Measurements from ENCODE around the gene SLC12A9.
"Not testable (repeated sequence)": the region's sequence is repeated elsewhere in the genome, so short reads cannot be mapped to it uniquely, and the experiment has no call there.

SLC12A9 gene

DNA sequence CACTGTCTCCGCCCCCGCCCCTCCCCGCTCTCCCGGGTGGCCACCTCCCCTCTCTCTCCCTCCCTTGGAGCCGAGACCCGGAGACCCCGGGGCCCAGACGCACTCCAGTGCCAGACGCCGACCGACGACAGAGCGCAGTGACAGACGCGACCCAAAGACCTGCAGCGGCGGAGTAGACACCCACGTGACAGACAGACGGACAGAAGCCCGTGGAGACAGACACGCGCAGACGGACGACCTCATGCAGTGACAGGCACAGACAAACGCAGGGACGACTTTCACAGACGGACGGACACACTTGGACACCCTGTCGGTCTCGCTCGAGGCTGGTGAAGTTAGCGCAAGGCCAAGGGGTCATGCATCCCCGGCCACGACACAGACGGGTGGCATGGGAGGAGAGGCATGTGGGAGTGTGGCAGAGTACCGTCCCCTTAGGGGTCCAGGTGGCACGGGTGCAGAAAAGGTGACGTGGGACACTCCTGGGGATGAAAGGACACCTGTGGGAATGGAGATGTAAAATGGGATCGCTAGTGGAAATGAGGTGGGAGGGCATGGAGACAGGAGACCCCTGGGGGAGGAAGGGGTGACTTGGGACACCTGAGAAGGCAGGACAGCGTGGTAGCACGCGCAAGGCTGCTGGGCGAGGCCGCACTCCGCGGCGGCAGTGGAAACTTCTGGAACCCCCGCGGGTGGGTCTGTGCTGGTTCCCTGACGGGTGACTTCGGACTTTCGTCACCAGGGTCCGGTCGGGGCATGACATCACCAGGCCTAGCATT, 43.6 kb downstream of the SLC12A9 start:
- no peak for DNase-seq (ENCODE audit: low spot score)

DNA sequence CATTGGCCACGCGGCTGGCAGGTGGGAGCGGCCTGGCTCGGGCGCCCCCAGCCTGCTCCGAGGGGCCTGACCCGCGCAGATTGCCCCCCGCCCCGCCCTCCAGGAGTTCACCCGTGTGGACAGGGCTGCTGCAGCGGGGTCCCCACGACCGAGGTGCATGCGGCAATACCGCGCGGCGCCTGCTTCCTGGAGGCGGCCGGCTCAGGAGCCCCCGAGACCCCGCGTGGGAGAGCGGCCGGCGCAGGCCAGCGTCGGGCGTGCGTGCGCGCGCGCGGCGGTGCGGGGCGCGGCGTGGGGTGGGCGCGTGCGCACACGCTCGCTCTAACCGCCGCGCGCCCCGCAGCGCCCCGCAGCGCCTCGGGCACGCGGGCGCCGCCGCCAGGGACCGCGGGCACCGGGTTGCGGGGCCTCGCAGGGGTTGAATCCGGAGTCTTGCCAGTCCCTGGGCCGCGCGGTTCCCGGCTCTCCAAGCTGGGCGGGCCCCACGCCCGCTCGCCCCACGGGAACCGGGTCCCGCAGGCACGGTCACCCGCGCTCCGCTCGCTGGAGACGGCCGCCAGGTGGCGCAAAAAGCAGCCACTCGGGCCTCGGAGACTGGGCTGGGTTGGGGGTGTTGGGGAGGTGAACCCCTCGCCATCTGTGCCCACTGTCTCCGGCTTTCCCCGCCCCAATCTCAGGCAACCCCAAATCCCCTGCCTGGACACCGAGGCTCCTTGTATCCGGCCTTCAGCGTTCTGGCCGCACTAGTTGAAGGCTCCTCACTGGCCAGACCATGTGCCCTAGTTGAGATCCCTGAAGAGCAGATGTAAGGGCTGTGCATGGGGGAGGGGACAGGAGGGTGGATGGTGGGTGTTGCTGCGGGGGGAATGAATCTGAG, 44.5 kb downstream of the SLC12A9 start:
- DNase-seq (ENCODE audit: low spot score), result no peak

DNA sequence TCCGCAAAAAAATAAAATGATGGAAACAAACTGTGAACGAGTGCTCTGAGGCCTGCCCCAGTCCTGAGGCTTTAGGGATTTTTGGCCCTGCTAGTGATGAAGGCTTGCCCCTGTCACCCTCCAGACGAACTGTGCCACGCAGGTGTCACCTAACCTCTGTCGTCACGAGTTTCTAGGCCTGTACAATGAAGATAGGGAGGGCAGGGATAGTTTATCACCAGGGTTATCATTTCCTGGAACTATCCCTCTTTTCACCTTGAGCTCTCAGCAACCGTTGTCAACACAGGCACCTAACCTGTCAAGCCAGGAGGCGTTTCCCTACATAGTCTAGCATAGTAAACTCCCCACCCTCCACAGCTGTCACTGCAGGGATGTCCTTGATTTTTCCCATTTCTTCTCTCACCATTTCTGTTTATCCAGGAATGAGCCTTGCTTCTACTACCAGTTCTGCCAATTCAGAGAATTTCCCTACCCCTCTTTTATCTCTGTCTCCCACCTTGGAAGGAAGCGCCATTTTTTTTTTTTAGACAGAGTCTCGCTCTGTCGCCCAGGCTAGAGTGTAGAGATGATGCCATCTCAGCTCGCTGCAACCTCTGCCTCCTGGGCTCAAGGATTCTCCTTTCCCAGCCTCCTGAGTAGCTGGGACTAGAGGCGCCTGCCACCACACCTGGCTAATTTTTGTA, 45.4 kb downstream of the SLC12A9 start:
- no peak for DNase-seq (ENCODE audit: low spot score)

DNA sequence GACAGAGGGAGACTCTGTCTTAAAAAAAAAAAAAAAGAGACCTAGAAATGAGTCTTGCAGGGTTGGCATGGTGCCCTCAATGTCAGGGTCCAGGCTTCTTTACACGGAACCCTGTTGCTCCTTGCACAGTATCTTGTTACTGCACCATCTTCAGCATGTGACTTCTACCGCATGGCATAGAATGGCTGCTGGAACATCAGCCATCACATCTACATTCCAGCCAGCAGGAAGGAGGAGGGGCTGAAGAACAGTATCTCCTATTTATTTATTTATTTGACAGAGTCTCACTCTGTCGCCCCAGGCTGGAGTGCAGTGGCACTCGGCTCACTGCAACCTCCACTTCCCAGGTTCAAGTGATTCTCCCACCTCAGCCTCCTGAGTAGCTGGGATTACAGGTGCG, 46.9 kb downstream of the SLC12A9 start:
- no peak for DNase-seq (ENCODE audit: low spot score)

DNA sequence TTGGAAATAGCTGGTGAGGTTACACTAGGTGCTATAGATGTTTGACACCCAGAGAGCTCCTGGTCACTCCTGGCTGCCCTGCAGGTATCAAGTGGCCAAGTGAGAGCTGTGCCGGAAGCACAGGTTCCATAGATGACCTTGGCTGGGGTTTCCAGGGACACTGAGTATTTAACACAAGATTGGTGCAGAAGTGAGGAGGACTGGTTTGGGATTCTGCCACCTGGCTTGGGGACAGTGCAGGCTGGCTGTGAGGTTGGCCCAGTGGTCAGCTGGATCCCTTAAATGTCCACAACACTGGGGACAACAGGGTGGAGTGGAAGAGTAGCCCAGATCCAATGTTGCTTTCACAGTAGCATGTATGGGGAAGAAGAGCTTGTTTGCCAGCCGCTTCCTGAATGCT, 48.5 kb downstream of the SLC12A9 start:
- DNase-seq (ENCODE audit: low spot score), result no peak

DNA sequence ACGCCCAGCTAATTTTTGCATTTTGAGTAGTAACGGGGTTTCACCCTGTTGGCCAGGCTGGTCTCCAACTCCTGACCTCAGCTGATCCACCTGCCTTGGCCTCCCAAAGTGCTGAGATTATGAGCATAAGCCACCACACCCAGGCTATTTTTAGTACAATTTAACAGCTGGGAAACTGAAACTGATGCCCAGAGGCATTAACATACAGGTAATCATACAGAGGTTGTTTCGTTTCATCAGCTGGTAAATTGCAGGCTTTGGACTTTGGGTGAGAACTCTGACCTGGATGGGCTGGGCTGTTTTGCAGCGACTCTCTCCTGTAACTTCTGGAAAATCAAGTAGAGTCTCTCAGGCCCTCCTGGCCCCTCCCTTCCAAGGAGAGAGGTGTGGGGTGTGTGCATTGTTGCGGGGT, 49.4 kb downstream of the SLC12A9 start:
- DNase-seq (ENCODE audit: low spot score), result no peak

DNA sequence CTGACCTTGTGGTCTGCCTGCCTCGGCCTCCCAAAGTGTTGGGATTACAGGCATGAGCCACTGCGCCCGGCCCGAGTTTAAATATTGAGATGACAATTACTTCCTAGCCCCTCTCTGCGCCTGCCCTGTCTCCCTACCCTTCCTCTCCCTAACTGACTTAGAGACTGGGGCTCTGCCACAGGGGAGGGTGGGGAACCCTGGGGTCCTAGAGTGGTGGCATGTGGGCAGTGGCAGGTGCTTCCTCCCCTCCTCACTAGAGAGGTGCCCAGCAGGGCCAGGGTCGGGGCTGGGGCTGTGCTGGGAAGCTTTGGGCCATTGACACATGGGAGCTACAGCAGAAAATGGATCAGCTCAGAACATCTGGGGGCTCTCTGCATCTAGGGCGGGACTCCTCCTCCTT, 50.1 kb downstream of the SLC12A9 start:
- DNase-seq (ENCODE audit: low spot score), result no peak

DNA sequence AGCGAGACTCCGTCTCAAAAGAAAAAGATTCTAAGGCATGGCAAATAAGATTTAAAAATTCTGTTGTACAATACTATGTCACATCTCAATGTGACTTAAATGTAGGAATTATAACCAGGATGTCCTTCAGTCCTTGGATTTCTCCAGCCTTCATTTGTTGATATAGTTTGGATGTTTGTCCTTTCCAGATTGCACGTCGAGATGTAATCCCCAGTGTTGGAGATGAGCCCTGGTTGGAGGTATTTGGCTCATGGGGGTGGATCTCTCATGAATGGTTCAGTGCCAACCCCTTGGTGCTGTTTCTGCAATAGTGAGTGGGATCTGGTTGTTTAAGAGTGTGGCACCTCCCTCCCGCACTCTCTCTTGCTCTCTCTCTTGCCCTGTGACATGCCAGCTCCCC, 56.0 kb downstream of the SLC12A9 start:
- no peak for DNase-seq (ENCODE audit: low spot score)

DNA sequence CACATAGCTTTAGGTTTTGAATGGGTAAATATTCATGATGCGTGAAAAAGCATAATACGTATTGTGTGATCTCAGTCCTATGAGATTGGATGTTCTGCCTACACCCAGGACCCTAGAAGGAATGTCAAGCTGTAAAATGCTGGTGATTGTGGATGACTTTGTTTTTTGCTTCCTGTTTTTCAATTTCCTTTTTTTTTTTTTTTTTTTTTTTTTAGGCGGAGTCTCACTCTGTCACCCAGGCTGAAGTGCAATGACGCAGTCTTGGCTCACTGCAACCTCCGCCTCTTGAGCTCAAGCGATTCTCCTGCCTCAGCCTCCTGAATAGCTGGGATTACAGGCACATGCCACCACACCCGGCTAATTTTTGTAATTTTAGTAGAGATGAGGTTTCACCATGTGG, 57.9 kb downstream of the SLC12A9 start:
- DNase-seq (ENCODE audit: low spot score), result not testable (repeated sequence)

DNA sequence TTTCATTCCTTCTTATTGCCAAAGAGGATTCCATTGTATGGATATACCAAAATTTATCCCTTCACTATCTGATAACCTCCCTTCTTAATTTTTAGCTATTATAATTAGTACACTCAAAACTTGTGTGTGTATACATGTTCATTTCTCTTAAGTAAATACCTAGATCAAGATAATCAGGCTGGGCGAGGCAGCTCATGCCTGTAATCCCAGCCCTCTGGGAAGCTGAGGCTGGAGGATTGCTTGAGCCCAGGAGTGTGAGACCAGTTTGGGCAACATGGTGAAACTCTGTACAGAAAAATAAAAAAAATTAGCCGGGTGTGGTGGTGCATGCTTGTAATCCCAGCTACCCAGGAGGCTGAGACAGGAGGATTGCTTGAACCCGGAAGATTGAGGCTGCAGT, 59.0 kb downstream of the SLC12A9 start:
- DNase-seq (ENCODE audit: low spot score), result no peak

DNA sequence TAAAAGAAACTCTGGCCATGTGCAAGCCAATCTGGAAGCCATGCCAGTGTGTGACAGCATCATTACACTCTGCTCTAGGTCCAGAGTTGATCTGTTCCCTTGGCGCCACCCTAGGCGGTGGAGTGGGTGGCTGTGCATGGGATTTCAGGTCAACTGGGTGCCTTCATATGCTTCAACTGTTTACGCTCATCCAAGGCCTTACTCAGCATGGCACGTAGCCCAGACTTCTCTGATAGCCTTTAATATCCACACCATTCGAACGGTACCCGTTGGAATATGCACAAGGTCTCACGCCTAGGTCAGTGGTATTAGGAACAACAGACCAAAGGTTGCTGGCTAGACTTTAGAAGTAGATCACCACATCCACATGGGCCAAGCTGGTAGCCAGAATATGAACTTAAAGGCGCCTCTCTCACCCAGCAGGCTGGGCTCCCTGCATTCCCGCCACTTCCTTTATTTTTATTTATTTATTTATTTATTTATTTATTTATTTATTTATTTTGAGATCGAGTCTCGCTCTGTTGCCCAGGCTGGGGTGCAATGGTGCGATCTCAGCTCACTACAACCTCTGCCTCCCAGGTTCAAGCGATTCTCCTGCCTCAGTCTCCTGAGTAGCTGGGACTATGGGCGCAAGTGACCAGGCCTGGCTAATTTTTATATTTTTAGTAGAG, 61.8 kb downstream of the SLC12A9 start:
- DNase-seq (ENCODE audit: low spot score), result no peak

DNA sequence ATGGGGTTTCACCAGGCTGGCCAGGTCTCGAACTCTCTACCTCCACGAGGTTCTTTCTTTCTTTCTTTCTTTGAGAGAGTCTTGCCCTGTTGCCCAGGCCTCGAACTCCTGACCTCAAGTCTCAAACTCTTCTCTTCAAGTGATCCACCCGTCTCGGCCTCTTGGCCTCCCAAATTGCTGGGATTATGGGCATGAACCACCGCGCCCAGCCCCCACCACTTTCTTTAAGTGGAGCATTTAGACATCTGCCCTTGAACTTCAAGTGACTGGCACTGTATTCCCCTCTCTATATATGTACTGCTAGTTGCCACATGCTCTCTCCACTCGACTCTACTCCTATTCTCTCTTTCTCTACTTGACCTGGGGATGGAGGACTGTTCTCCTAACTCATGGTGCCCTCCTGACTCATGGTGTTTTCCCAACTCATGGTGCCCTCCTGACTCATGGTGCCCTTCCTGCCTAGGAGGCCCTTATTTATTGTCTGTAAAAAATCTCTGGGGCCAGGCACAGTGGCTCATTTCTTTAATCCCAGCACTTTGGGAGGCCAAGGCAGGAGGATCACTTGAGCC, 62.5 kb downstream of the SLC12A9 start:
- no peak for DNase-seq (ENCODE audit: low spot score)

Data from putamen (tissue), 1 donor.